ENCODE data around the gene DSCAML1.
"Not testable (repeated sequence)": the region's sequence is repeated elsewhere in the genome, so short reads cannot be mapped to it uniquely, and the experiment has no call there.

Gene DSCAML1

DNA sequence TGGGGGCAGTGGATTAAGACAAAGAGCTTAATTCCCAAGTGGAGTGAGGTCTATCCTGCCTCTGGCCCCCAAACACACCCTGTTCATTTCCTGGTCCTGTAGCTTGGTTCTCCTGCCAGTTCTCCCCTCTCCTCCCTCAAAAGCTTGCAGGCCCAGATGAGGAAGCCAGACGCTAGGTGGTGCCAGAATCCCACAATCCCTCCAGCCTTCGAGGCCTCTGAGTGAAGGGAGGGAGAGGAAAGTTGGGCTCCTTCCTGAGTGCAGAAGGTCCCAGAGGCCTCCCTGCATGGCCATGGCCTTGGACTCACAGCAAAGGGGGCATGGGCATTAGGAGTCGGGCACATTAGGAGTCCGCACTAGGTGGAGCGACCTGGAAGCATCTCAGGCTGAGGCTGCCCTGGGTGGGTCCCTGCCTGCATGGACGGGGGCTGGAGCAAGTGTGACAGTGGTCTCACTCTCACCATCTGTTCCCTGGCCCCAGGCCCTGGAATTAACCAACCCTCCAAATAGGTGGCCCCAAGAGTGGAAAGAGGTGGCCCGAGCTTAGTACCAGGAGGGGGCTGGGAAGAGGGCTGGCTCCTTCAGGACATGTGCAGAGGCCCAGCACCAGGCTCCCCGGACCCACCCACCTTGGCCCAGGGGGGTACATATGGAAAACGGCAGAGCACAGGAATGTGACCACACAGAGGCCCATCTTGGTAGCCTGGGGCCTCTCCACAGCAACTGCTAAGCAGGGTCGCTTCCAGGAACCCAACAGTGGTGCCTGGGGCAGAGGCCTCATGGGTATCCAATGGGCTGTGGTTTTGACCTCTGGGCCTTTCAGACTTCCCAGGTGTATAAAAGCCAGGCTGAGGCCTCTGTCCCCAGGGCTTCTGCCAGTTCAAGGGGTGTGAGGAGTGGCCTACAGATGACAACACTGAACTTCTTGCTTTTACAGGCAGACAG, 22.4 kb upstream of the DSCAML1 start:
- DNase-seq (ENCODE audit: low spot score) = no peak

DNA sequence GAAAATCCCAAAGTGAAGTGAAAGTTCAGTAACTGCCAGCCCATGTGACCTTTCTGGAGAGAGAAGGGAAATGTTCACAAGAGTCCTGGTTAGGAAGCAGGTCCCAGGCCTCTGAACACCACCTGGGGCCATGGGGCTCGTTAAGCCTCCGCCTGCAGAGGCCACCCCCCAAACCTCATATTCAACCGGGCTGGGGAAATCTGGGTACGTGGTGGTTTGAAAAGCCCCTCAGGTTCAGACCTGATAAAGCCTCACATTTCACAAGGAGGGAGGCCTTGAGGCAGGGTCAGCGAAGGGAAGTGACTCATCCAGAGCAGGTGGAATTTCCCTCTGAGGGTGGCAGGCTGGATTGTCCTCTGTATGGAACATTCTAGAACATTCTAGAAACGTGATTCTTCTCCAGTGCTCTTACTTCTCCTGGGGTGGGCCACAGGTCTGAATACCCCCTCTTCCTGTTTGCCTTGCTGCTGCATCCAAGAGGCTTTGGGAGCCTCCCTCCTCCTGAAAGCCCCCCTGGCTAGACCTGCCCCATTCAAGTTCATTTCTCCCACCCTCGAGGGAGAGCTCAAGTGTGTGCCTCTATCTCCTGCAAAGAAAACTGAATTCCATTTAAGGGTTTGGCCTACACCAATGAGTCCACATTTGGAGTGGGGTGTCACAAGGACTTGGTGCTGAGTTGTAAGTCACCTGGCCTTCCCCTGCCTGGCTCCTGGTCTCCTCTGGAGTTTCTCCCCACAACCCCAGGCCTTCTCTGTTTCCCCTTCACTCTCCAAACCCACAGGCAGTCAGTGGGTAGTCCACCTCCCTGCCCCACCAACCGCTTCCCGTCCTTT, 21.2 kb upstream of the DSCAML1 start:
- no peak for DNase-seq (ENCODE audit: low spot score)

DNA sequence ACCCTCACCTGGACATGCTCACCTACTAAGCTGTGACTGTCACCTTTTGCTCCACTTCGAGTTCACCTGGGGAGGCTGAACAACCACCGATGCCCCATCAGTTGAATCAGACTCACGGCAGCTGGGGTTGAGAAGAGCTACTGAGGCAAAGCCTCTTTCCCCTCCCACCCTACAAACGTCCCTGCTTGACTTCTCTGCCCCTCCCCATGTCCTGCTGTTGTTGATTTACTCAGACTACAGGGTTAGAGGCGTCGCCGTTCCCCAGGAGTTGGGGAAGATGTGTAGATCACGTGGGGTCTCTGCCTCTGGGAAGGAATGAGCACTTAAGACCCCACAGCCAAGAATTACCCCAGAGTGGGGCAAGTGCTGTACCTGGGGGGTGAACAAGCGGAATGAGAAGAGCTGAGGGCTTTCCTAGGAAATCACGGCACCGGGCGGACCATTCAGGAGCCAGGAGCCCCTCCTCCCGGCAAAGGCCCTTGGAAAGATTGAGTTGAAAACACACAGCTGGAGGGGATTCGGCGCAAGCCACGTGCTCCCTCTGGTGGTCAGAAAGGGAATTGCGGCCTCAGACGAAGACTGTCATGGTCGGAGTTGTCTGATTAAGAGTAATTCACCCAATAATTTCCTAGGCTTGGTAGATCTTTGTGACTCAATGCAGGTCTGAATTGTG, 20.5 kb upstream of the DSCAML1 start:
- peak; percentile 64 for DNase-seq (ENCODE audit: low spot score)

DNA sequence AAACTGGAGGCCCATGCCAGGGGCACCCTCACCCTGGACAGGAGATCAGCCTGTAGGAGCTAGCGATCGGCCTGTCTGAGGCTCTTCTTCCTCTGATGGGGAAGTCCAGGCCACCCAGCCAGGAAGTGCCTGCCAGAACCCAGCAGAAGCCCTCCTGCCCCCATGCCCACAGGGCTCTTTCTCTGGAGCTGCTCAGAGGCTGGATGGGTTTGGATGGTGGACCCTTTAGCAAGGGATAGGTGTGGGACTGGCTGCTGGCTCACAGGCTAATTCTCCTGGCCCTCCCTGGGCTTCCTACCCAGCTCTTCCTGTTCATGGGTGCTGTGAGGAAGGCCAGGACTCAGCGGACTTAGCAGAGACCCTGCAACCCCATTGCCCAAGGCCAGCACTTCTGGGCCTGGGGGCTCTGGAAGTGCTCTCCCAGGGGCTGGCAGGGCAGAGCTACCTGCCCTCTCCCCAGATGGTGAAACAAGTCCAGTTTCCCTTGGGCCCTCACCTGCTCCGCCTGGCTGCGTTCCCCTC, 19.9 kb upstream of the DSCAML1 start:
- DNase-seq (ENCODE audit: low spot score) = no peak

DNA sequence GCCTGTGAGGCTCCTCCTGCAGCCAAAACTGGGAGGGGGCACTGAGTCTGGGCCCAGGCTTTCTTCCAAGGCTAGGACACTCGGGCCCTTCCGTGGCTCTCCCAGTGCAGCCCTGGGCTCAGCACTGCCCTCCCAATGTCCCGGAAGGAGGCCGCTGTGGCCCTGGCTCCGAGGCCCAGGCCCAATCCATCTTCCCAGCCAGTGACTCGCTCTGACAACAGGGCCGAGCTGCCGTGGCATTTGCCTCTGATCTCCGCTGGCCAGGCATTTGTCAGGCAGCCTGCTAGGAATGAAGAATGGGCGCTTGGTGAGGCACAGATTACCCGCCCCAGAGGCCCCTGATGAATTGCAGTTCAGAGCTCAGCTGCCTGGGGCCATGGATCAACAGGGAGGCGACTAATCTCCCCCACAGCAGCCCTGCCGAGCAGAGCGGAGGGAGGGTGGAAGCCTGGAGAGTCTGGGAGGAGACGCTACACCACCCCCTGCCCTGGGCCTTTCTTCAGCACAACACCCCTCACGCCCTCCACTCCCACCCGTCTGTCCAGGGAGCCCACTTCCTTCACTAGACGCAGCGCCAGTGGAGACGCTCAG, 19.2 kb upstream of the DSCAML1 start:
- DNase-seq (ENCODE audit: low spot score) = no peak

DNA sequence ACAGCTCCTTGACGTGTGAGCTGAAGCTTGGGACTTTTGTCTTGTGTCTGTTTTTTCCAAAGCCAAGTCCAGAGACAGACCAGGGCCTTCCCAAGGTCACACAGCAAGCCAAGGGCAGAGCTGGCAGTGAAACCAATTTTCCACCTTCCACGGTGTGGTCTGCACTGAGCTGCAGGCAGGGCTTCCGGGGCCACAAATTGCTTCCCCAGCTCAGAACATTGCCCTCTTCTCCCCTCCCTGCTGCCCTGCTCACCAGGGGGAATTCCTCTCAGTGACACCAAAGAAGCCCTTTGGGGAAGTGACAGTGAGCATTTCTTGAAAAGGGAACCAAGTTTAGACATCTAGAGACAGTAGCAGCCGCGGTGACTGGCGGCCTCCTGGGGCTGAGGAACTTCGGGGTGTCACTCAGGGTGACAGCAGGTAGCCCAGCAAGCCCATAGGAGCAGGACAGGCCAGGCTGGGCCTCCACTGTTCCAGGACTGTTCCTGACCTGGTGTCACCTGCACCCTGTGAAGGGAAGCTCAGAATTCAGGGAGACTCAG, 18.3 kb upstream of the DSCAML1 start:
- DNase-seq (ENCODE audit: low spot score) = no peak

DNA sequence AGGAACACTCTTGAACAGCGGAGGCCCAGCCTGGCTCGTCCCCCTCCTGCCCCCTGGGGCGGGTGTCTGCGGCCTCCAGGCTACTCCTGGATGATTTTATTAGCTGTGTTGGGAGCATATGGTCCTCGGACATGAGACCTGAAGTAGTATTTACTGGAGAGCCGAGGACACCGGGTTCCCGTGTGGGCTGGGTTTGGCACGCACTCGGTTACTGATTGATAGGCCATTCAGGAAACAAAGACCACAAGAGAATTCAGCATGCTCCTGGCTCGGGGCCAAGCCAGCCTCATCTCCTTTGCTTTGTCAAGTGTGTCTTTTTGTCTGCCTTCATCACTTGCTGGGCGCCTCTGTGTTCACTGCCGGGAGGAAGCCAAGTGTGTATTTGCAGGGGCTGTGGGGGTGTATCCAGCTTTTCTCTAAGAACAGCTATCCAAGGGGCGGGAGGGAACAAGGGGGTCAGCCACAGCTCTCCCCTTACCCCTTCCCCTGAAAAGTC, 17.8 kb upstream of the DSCAML1 start:
- DNase-seq (ENCODE audit: low spot score) = peak; percentile 60

DNA sequence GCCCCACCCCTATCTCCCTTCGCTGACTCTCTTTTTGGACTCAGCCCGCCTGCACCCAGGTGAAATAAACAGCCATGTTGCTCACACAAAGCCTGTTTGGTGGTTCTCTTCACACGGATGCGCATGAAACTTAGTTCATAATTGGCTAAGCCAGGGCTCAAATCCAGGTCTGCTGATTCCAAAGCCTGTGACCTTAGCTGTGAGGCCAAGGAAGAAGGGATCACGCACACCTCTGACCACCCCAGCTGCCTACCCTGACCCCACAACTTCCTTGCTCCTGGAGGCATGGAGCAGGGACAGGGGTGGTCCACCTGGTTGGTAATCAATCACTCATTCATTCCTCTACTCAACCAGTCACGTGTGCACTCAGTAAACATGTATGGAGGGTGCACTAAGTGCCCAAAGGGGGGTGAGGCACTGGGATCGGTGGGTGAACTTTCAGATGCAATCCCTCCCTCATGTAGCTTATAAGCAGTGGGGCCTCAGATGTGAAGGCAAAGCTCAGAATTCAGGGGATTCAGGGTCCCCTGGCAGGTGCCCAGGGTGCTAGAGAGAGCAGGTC, 17.3 kb upstream of the DSCAML1 start:
- DNase-seq (ENCODE audit: low spot score) = no peak

DNA sequence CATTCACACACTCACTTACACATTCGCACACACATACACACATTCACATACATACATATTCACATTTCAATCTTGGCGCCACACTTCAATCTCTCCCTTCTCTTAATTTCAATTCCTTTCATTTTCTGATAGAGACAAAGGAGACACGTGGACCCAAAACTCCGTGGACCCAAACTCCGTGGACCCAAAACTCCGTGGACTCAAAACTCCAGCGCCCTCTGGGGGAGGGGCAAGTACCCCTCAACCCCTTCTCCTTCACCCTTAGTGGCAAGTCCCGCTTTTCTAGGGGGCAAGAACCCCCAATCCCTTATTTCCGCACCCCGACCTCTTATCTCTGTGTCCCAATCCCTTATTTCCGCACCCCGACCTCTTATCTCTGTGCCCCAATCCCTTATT, 13.0 kb upstream of the DSCAML1 start:
- not testable (repeated sequence) for DNase-seq (ENCODE audit: low spot score)

DNA sequence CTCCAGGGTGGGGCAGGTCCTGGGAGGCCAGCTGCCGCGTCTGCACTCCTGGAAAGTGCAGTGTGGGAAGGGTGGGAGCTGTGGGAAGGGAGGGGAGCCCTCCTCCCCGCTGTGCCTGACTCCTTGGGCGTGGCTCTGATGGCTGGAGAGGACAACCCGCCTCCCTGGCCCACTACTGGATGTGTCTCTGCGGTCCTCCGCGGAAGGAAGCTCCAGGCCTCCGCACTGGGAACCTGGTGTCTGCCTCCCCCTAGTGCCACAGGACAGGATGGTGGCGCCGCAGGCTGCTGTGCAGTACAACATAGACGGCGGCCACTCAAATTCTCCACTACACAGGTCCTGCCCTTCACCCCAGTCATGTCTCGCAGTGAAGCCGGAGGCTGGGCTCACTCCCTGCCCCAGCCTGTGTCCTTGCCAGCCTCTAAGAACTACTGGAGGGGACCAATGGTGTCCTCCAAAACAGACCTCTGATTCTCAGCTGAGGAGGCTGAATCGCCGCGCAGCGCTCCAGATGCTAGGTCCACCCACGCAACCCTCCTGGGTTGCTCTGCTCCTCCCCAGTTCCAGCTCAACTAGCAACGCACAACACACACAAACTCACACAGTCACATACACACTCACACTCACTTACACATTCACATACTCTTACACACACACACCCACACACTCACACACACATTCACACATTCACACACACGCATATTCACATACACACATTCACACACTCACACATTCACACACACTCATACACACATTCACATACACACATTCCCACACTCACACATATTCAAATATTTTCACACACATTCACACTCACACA, 12.4 kb upstream of the DSCAML1 start:
- DNase-seq (ENCODE audit: low spot score) = peak; percentile 25

DNA sequence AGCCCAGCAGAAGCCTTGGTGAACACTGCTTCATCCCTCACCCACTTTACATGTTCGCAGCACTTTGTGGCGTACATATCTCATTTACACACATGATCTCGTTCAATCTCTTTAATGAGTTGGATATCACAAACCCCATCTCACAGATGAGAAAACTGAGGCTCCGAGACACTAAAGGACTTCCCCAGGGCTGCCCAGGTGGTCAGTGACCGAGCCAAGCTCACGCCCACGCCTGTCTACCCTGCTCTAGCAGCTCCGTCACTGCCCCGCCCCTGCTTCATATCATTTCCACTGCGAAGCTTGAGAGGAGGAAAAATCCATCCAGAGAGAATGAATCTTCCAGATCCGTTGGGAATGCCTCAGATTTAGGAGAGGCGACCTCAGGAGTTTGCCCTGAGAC, 11.8 kb upstream of the DSCAML1 start:
- no peak for DNase-seq (ENCODE audit: low spot score)

DNA sequence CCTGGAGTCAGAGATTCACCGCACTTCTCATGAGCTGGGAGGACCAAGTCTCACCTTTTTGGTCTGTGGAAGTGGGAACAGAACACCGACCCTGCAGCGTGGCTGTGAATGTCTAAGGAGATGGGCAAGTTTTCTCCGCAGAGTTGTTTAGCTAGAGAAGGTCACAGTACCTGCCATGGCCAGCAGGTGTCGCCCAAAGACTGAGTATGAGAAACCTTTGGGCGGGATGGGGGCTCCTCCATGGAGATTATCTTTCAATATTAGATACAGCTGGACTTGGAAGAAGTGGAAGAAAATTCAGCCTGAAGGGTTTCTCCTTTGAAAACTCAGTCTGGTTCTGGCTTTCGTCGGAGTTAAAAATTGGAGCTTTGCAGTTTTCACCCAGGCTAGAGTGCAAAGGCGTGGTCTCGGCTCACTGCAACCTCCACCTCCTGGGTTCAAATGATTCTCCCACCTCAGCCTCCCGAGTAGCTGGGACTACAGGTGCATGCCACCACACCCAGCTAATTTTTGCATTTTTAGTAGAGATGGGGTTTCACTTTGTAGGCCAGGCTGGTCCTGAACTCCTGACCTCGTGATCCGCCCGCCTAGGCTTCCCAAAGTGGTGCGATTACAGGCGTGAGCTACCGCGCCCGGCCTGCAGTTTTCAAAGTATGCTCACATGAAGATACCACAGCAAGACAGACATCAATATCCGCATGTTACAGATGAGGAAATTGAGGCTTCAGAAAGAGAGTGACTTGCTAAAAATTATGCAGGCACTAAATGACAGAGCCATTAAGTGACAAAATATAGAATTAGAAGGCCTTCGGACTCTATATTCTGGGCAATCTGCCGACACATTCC, 10.7 kb upstream of the DSCAML1 start:
- DNase-seq (ENCODE audit: low spot score) = peak; percentile 51

DNA sequence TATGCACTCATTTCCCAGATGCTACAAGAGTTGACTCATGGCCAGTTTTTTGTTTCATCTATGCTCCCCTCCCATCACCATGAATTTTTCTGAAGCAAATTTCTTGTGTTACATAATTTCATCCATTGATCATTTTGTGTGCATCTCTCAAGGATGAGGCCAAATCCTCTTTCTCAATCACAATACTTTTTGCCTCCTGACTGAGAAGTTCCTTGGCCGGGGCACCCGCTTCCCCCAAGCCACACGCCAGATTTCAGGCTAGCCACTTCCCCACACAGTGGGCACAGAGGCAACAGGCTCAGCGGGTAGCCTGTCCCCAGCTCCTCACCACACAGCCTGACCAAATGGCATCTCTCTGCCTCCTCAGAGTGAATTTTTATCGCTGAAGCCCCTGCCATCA, 9.8 kb upstream of the DSCAML1 start:
- no peak for DNase-seq (ENCODE audit: low spot score)

DNA sequence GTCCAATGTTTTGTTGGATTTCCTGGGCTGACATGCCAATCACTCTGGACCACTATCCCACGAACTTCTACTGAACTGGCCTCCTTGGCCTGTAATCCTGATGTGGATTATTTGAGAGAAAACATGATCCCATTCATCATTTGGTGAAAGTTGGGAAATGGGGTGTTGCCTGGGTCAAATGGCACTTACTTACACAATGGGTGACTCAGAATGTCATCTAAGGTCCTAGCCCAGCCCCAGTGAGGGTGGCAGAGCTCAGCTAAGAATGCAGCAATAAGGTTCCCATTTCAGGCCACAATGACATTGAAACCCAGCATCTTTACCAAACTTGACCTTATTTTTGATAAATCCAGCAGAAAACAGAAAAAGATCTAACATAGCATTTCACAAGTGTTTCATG, 8.0 kb upstream of the DSCAML1 start:
- no peak for DNase-seq (ENCODE audit: low spot score)

DNA sequence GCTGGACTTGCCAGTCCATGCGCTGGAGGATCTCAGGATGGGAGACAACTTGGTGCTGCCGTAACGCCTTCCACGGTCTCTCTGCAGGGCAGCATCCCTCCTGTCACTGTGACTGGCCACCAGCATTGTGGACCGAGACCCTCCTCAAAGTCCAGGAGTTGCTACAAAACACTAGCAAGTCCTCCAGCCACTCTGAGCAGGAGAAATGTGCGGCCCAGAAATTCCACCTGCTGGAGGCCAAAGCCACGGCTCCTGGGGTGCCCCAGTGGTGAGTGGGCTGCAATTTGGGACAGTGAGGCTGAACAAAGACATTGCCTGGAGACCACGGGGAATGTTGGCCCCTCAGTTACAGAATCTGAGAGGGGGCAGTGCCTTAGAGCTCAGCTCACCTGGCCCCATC, 6.9 kb upstream of the DSCAML1 start:
- no peak for DNase-seq (ENCODE audit: low spot score)

DNA sequence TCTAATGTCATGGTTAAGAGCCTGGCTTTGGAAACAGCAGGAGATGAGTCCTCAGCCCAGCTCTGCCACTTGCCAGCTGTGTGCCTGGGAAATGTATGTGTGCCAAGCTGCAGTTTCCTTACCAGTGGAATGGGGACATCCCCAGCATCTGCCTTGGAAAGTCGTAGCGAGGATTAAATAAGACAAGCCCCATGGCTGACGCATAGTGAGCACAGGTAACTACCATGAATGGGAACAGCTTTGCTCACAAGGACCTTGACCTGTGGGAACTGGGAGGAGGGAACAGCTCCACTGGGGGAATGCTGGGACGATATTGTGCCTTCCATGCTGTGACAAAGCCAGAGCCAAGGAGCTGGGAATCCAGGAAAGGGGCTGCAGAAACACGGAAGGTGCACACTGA, 2.6 kb upstream of the DSCAML1 start:
- DNase-seq (ENCODE audit: low spot score) = no peak

DNA sequence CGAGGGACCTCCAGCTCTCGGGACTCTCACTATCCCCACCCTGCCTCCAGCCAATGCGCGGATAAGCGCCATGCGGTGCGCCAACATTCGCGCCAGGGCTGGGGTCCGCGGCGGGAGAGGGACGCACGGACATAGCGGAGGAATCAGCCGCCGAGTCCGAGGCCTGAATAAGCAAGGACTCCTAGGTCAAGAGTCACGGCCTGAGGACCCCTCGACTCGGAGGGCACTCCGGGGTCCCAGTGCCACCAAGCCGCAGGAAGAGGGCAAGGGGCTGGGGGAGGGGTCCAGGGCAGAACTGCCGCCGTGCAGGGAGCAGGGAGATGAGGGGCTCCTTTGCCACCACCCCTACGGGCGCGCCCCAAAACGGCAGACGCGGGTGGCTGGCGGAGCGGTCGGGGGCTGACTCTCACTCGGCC, 552 bp downstream of the DSCAML1 start:
- no peak for DNase-seq (ENCODE audit: low spot score)

DNA sequence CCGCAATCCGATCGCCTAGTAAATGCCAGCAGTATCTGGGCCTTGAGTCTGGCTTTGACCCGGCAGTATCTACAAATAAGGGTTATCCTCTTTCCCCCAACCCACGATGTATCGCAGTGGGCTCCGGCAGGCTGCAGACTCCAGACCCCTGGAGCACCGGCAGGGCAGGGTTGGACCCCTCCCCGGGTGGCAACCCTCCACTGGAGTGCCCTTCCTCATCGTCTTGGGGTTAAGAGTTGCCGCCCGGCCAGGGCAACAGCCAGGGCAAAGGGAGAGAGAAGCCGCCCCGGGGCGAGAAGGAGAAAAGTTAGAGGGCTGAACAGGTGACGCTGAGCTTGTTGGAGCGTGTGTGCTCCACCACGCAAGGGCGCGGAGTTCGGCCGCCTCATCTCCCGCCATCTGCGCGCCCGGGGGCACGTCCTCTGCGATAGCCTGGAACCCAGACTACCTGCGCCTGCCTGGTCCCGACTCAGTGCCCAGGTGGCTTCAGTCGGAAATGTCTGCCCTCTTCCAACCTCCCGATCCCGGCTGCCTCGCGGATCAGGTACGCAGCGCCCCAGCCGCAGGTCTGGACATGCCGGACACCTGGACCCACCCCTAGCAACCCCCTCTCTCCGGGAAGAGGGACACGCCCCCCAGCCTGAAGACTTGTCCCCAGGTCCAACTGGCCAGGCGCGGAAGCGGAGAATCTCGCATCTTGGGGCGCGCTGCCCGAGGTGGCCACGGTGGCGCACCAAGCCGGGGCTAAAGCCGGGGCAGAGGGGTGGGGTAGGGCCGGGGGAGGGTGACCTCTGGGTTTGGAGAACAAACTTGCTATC, 1.2 kb downstream of the DSCAML1 start:
- no peak for DNase-seq (ENCODE audit: low spot score)

Data from LoVo (cell line).